ENCODE data around the gene PCDHA1.

The PCDHA1 gene

DNA sequence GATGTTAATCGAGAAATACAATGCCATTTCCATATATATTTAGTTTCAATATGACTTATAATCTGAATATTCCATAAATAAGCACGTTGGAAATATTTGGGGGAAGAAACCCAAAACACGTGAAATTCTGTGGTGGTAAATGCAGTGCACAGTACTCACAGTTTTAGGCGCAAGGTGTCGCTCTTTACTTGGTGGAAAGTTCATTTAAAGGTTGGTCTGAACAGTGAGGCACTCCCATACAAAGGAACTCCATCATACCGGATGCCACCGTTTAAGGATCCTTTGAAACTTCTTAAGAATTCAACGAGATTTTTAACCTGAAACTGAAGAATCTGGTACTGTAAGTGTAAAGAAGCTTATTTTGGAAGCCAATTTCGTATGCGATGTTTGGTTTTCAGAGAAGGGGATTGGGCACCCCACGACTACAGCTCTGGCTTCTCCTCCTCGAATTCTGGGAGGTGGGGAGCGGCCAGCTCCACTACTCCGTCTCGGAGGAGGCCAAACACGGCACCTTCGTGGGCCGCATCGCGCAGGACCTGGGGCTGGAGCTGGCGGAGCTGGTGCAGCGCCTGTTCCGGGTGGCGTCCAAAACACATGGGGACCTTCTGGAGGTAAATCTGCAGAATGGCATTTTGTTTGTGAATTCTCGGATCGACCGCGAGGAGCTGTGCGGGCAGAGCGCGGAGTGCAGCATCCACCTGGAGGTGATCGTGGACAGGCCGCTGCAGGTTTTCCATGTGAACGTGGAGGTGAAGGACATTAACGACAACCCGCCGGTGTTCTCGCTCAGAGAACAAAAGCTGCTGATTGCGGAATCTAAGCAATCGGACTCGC is 83.0 kb downstream of the PCDHA1 start, which contains the start of gene PCDHA11:
Gene PCDHA11, plus strand, starts transcription at position 237 of the 834 bp plus-strand sequence. Its CDS starts 147 bp downstream, at position 384.
- no peak for TF ChIP-seq ISL1 (CRISPR knock-in tag; IDR thresholded peaks at IDR 0.05)
- TF ChIP-seq, protein P1, sequence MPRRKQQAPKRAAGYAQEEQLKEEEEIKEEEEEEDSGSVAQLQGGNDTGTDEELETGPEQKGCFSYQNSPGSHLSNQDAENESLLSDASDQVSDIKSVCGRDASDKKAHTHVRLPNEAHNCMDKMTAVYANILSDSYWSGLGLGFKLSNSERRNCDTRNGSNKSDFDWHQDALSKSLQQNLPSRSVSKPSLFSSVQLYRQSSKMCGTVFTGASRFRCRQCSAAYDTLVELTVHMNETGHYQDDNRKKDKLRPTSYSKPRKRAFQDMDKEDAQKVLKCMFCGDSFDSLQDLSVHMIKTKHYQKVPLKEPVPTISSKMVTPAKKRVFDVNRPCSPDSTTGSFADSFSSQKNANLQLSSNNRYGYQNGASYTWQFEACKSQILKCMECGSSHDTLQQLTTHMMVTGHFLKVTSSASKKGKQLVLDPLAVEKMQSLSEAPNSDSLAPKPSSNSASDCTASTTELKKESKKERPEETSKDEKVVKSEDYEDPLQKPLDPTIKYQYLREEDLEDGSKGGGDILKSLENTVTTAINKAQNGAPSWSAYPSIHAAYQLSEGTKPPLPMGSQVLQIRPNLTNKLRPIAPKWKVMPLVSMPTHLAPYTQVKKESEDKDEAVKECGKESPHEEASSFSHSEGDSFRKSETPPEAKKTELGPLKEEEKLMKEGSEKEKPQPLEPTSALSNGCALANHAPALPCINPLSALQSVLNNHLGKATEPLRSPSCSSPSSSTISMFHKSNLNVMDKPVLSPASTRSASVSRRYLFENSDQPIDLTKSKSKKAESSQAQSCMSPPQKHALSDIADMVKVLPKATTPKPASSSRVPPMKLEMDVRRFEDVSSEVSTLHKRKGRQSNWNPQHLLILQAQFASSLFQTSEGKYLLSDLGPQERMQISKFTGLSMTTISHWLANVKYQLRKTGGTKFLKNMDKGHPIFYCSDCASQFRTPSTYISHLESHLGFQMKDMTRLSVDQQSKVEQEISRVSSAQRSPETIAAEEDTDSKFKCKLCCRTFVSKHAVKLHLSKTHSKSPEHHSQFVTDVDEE (CRISPR knock-in tag; IDR thresholded peaks at IDR 0.05): no peak
- TF ChIP-seq ARNTL (CRISPR knock-in tag; IDR thresholded peaks at IDR 0.05; ENCODE audit: borderline replicate concordance, low read depth): no peak
- TF ChIP-seq OSR1 (CRISPR knock-in tag; IDR thresholded peaks at IDR 0.05): no peak
- TF ChIP-seq ZFP3 (CRISPR knock-in tag; IDR thresholded peaks at IDR 0.05): no peak
- TF ChIP-seq TOX (CRISPR knock-in tag; IDR thresholded peaks at IDR 0.05; ENCODE audit: borderline replicate concordance): no peak
- TF ChIP-seq, protein P2, sequence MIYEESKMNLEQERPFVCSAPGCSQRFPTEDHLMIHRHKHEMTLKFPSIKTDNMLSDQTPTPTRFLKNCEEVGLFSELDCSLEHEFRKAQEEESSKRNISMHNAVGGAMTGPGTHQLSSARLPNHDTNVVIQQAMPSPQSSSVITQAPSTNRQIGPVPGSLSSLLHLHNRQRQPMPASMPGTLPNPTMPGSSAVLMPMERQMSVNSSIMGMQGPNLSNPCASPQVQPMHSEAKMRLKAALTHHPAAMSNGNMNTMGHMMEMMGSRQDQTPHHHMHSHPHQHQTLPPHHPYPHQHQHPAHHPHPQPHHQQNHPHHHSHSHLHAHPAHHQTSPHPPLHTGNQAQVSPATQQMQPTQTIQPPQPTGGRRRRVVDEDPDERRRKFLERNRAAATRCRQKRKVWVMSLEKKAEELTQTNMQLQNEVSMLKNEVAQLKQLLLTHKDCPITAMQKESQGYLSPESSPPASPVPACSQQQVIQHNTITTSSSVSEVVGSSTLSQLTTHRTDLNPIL (CRISPR knock-in tag; IDR thresholded peaks at IDR 0.05; ENCODE audit: low read depth): no peak
- no peak for ATAC-seq

DNA sequence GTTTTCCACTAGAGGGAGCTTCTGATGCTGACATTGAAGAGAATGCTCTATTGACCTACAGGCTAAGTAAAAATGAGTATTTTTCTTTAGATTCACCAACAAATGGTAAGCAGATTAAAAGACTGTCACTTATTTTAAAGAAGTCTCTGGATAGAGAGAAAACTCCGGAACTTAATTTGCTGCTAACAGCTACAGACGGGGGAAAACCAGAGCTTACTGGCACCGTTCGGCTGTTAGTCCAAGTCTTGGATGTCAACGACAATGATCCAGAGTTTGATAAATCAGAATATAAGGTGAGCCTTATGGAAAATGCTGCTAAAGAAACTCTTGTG is 83.6 kb downstream of the PCDHA1 start:
- no peak for ATAC-seq
- TF ChIP-seq, protein P3, sequence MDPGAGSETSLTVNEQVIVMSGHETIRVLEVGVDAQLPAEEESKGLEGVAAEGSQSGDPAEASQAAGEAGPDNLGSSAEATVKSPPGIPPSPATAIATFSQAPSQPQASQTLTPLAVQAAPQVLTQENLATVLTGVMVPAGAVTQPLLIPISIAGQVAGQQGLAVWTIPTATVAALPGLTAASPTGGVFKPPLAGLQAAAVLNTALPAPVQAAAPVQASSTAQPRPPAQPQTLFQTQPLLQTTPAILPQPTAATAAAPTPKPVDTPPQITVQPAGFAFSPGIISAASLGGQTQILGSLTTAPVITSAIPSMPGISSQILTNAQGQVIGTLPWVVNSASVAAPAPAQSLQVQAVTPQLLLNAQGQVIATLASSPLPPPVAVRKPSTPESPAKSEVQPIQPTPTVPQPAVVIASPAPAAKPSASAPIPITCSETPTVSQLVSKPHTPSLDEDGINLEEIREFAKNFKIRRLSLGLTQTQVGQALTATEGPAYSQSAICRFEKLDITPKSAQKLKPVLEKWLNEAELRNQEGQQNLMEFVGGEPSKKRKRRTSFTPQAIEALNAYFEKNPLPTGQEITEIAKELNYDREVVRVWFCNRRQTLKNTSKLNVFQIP (CRISPR knock-in tag; IDR thresholded peaks at IDR 0.05; ENCODE audit: borderline replicate concordance, low read depth): no peak
- TF ChIP-seq RARB (CRISPR knock-in tag; IDR thresholded peaks at IDR 0.05) (no peak), ISL1 (CRISPR knock-in tag; IDR thresholded peaks at IDR 0.05) (no peak), ESRRG (CRISPR knock-in tag; IDR thresholded peaks at IDR 0.05) (no peak), ZC3H10 (CRISPR knock-in tag; IDR thresholded peaks at IDR 0.05) (no peak), OSR1 (CRISPR knock-in tag; IDR thresholded peaks at IDR 0.05) (no peak), CSDC2 (CRISPR knock-in tag; IDR thresholded peaks at IDR 0.05) (no peak), ZFP30 (CRISPR knock-in tag; IDR thresholded peaks at IDR 0.05) (no peak)
- TF ChIP-seq, protein P1 (CRISPR knock-in tag; IDR thresholded peaks at IDR 0.05): no peak

DNA sequence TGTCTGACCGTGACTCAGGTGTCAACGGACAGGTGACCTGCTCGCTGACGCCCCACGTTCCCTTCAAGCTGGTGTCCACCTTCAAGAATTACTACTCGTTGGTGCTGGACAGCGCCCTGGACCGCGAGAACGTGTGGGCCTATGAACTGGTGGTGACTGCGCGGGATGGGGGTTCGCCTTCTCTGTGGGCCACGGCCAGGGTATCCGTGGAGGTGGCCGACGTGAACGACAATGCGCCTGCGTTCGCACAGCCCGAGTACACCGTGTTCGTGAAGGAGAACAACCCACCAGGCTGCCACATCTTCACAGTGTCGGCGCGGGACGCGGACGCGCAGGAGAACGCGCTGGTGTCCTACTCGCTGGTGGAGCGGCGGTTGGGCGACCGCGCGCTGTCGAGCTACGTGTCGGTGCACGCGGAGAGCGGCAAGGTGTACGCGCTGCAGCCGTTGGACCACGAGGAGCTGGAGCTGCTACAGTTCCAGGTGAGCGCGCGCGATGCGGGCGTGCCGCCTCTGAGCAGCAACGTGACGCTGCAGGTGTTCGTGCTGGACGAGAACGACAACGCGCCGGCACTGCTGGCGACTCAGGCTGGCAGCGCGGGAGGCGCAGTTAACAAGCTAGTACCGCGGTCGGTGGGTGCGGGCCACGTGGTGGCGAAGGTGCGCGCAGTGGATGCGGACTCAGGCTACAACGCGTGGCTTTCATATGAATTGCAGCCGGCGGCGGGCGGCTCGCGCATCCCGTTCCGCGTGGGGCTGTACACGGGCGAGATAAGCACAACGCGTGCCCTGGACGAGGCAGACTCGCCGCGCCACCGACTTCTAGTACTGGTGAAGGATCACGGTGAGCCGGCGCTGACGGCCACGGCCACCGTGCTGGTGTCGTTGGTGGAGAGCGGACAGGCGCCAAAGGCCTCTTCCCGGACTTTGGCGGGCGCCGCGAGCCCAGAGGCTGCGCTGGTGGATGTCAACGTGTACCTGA is 84.6 kb downstream of the PCDHA1 start:
- no peak for ATAC-seq
- TF ChIP-seq OSR1 (CRISPR knock-in tag; IDR thresholded peaks at IDR 0.05) (no peak), ARNTL (CRISPR knock-in tag; IDR thresholded peaks at IDR 0.05; ENCODE audit: borderline replicate concordance, low read depth) (no peak), ISL1 (CRISPR knock-in tag; IDR thresholded peaks at IDR 0.05) (no peak), ZFP3 (CRISPR knock-in tag; IDR thresholded peaks at IDR 0.05) (no peak), TOX (CRISPR knock-in tag; IDR thresholded peaks at IDR 0.05; ENCODE audit: borderline replicate concordance) (no peak), GLIS3 (CRISPR knock-in tag; IDR thresholded peaks at IDR 0.05) (no peak), RARB (CRISPR knock-in tag; IDR thresholded peaks at IDR 0.05) (no peak), BACH2 (CRISPR knock-in tag; IDR thresholded peaks at IDR 0.05; ENCODE audit: borderline replicate concordance) (no peak), CSDC2 (CRISPR knock-in tag; IDR thresholded peaks at IDR 0.05) (no peak), PPARA (CRISPR knock-in tag; IDR thresholded peaks at IDR 0.05; ENCODE audit: borderline replicate concordance) (no peak), ZNF565 (CRISPR knock-in tag; conservative IDR thresholded peaks at IDR 0.05; ENCODE audit: low read depth) (no peak)
- TF ChIP-seq, protein P2 (CRISPR knock-in tag; IDR thresholded peaks at IDR 0.05; ENCODE audit: low read depth): no peak
- TF ChIP-seq, protein P4, sequence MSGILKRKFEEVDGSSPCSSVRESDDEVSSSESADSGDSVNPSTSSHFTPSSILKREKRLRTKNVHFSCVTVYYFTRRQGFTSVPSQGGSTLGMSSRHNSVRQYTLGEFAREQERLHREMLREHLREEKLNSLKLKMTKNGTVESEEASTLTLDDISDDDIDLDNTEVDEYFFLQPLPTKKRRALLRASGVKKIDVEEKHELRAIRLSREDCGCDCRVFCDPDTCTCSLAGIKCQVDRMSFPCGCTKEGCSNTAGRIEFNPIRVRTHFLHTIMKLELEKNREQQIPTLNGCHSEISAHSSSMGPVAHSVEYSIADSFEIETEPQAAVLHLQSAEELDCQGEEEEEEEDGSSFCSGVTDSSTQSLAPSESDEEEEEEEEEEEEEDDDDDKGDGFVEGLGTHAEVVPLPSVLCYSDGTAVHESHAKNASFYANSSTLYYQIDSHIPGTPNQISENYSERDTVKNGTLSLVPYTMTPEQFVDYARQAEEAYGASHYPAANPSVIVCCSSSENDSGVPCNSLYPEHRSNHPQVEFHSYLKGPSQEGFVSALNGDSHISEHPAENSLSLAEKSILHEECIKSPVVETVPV (CRISPR knock-in tag; IDR thresholded peaks at IDR 0.05): no peak
- TF ChIP-seq, protein P5, sequence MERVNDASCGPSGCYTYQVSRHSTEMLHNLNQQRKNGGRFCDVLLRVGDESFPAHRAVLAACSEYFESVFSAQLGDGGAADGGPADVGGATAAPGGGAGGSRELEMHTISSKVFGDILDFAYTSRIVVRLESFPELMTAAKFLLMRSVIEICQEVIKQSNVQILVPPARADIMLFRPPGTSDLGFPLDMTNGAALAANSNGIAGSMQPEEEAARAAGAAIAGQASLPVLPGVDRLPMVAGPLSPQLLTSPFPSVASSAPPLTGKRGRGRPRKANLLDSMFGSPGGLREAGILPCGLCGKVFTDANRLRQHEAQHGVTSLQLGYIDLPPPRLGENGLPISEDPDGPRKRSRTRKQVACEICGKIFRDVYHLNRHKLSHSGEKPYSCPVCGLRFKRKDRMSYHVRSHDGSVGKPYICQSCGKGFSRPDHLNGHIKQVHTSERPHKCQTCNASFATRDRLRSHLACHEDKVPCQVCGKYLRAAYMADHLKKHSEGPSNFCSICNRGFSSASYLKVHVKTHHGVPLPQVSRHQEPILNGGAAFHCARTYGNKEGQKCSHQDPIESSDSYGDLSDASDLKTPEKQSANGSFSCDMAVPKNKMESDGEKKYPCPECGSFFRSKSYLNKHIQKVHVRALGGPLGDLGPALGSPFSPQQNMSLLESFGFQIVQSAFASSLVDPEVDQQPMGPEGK (CRISPR knock-in tag; IDR thresholded peaks at IDR 0.05; ENCODE audit: borderline replicate concordance): no peak

All from SK-N-SH treated with all-trans-retinoic acid at 6 μM for 48 hours (cell line).